Middle frontal gyrus (tissue), 1 donor: Measurements from ENCODE around the gene TMCC2.
A peak's percentile ranks its signal among the peaks of the same experiment; 100 is the strongest.
"Not testable (repeated sequence)": the region's sequence is repeated elsewhere in the genome, so short reads cannot be mapped to it uniquely, and the experiment has no call there.

Experiments
- DNase-seq: peaks from one replicate; pipeline ENCODE4 v3.0.0-alpha.2; 2015; ENCODE audit warnings: low spot score; ENCODE audit errors: extremely low spot score

Gene TMCC2

DNA sequence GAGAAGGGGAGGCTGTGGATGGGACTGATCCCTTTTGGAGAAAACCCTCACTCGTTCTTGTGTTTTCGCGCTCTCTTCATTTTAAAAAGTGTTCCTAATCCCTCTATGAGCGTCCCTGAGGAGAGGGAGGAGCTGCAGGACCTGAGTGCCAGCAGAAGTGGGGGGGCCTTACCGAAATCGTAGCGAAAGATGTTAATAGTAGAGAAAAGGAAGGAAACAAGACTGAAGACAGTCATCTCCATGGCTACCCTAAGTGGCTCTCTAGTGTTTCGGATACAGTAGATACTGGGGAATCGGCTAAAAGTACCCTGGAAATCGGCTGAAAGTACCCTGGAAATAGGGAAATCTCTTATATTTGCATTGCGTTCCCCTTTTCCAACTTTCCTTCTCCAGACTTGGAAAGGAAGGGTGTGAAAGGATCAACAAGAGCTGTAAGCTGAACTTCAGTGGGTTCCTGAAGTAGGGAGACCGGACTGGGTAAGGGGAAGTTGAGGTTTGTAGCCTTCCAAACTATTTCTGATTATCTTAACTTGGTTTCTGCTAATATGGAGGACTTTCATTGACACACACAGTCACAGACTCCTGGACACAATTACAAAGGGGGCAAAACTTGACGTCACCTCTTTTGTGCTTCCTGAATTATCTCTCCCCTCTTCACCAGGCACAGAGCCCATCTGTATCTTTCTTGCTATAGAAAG, 15.8 kb upstream of the TMCC2 start:
- no peak for DNase-seq

DNA sequence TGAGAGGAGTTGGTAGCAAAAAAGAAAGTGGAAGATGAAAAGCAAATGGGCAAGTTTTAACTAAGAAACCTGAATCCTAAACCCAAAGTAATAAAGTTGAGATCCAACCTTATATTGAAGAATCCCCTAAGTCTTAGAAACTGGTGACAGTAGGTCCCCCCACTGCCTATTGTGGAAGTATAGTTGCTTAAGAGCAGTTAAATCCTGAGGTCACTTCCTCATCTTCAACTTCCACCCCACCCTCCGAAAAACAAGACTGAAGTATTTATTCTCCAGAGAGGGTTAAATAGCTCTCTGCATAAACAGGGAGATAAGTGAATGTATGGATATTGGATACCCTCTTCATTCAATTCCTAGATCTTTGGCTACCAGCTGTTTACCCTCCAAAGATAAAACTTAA, 13.0 kb upstream of the TMCC2 start:
- no peak for DNase-seq

- DNase-seq = no peak
Measured at GRCh38 chr1:205216588-205216987, 11.2 kb upstream of the TMCC2 start.

GRCh38 chr1:205217418-205217817, 10.3 kb upstream of the TMCC2 start:
- DNase-seq = no peak

- no peak for DNase-seq
Measured at GRCh38 chr1:205220421-205220820, 7.3 kb upstream of the TMCC2 start.

DNA sequence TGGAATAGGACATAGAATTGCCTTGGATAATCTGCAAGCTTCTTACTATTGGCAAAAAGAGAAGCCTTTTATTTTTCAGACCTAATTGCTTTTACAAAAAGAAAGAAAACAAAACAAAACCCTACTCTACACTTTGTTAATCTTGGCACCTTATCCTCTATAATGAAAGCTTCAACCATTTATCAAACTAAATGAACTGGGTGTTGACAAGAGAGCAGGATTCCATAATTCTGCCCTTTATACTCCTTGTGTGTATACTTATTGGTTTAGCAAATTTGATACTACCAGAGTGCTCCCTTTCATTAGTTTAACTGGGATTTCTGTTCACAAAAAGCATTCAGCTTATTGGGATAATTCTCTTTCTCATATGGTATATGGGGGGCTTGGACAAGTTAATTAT, 3.0 kb upstream of the TMCC2 start:
- DNase-seq = no peak

DNA sequence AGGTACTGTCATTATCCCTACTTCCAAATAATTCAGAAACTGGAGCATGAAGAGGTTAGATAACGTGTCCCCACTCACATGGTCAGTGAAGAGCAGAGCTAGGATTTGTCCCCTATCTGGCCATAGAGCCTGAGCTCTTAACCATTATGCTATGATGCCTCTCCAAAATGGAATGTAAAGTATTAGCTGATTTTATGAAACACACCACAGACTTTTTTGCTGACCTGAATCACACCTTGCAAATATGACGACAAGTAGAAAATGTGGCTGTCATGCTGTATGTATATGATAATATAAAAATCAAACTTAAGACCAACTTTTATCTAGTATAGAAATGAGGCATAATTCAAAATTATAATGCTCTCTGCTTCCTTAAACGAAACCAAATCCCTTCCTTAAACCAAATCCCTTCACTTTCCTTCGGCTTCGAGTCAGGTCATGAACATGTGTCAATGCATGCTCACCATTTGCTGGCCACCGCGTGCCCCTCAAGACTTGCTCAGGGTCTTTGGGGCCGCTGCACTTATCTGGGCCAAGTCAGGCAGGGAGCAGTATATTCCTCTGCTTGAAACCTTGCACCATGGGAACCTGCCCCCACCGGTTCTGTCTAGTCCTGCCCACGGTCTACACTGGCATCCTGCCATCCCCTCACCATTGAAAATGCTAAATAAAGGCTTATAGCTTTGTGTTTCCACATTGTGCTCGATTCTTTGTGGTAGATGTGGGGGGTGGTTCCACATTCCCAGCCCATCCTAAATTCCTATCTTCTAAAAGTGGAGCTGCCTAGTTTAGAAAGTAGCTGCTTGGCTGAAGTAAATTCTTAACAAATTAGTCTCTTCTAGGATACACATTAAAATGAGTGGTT, 1.6 kb upstream of the TMCC2 start:
- no peak for DNase-seq

DNA sequence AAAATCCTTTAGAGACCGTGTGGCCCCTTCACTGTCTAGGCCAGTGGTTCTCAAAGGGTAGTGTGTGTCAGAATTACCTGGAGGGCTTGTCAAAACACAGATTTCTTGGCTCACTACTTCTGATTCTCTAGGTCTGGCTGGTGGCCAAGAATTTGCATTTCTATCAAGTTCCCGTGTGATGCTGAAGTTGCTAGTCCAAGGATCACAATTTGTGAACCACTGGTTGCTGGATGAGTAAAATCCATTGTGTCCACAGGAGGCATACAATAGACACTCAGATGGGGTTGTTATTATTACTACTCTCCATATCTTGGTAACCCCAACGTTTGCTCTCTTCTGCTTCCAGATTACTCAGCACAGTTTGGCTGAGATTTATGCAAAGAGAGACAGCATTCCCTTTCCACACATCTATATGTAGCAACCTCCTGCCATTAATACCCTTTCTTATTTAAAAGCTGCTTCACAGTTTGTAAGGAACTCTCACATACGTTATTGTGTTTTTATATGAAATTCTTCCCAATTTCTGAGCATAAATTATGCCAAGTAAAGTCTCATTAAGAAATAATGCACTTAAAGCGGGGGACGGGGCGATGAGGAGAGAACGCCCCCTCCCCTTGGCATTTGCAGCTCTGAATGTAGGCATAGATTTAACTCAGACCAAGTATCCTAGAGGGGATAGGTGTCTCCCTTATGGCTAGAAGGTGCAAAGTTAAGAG, 720 bp upstream of the TMCC2 start:
- no peak for DNase-seq

DNA sequence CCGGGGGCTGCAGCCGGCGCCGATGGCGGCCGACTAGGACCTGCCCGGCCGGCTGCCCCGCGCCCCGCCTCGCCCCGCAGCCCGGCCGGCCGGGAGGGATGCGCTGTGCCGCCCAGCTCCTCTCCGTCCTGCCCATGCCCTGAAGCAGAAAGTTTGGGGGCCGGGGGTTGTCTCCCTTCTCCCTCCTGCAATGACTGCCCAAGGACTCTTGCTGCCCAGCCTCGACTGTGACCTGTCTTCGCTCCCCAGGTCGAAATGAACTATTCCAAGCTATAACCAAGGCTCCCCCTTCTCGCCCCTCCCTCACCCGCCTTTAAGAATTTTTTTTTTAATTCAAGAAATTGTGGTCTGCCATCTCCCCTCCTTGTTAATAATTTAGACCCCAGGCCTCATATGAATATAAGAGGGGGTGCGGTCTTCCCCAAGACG, 361 bp downstream of the TMCC2 start:
- DNase-seq = no peak

- peak; percentile 33 for DNase-seq
Measured at GRCh38 chr1:205229399-205229871, 1.7 kb downstream of the TMCC2 start.

DNA sequence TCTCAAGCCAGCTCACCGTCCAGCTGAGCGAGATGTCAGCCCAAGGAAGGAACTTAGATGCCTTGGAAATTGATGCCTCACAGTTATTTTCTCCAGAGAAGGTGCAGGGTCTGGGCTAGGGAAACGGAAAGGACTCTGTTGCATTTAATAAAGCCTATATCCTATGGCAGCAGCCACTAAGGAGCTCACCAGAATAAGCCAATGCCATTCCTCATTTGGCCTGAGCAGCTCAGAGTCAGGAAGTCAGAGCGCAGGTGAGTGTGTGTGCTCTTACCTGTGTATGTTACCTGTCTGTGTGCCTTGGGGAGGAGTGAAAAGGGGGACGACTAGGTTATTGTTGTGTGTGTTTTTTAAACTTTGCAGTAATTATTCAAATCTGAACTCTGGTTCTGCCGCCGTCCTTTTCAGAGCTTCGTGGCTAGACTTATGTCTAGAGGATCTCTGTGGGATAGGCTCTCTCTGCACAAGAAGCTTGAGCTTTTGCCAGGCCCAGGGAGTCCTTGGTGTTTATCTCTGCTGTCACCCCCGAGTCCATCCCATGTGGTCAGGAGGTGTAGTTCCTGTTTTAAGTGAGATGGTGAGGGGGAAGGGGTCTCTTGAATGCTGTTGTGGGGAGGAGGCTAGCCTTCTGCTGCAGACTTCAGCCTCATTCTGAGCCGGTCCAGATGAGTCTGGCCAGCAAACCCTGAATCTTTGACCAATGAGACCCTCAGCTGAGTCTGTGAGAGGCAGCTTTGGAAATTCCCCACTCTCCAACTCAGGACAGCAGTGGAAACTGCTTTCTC, 2.4 kb downstream of the TMCC2 start:
- no peak for DNase-seq

GRCh38 chr1:205230982-205231381, 3.2 kb downstream of the TMCC2 start:
- DNase-seq = no peak

GRCh38 chr1:205232127-205232820, 4.5 kb downstream of the TMCC2 start:
- DNase-seq = no peak

- no peak for DNase-seq
Measured at GRCh38 chr1:205232945-205233397, 5.2 kb downstream of the TMCC2 start.

- DNase-seq = not testable (repeated sequence)
Measured at GRCh38 chr1:205233986-205234385, 6.2 kb downstream of the TMCC2 start.

DNA sequence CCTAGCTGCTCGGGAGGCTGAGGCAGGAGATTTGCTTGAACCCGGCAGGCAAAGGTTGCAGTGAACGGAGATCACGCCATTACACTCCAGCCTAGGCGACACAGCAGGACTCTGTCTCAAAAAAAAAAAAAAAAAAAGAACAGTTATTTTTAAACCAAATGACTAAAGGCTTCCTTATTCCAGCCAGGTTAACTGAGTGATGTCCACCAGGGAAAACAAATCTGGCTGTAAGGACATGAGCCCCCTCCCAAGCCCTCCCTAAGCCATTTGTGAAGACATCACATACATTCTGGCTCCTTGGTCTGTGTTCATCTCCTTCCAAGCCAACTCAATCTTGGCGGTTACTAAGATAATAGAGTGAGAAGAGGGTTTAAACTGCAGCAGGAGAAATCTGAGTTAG, 8.2 kb downstream of the TMCC2 start:
- DNase-seq = no peak

DNA sequence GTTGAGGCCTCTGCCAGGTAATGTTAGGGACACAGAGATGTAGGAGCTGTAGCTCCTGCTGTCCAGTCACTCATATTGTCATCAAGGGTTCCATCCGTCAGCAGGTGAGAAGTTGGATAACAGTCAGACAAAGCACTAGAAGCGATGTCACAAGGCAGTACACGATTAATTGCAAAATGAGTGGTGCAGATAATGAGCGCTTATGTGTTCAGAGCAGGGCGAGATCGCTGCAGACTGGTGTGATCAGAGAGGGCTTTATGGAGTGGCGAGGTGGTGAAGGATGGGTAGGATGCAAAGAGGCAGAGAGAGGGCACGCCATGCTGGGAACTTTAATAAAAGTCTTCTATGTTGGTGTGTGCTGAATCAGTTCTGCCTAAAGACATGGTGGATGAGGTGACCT, 8.8 kb downstream of the TMCC2 start:
- DNase-seq = no peak

- DNase-seq = no peak
Measured at GRCh38 chr1:205236951-205237475, 9.3 kb downstream of the TMCC2 start.

DNA sequence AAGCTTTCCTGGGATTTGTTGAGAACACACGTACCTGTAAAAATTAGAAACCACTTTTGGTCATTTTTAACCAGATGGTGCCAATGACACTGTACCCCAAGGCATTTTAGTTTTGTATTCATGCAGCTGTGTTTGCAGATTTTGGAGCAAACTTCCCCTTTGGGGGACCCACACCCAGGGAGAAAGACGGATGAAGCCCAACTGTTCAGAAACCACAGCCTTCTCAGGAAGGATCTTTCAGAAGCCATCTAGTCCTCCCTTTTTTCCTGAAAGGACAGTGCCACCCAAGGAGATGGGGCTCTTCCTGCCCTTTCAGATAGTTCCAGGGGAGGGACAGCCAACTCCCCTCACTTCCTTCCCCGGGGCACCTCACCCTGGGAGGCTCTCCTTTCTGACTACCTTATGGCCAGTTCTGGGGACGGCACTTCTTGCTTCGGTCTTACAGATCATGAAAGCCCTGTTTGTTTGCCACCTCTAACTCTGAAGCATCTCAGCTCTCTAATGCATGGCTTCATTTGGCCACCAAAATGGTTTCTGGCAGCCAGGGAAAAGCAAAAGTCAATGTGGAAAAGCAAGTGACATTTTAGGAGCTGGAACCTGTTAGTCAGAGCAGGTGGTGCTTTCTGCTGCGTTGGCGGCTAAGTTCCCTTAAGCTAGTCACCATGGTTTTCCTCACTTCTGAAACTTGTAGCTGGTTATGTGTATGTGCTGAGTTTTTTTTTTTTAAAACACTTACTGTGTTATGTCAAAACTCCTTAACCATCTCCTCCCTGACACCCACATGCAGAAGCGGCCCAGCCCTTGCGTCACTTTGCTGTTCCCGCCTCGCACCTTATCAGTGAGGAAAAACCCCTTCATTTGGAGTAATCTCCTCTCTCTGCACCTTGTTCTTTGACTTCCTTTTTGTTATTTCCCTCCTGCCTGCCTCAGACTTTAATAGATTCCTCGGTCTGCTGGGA, 10.1 kb downstream of the TMCC2 start:
- DNase-seq = no peak
